ENCODE results near the gene TGFB1. TPM values are rescaled to one million over a fixed set of nuclear protein-coding genes. Genes with fewer than 3 reads are reported as not detected.

TGFB1 gene
- total and polyA plus RNA-seq, 2 of the 13 experiments (the other 11 are each of a cell fraction or from before 2014, with no cell fraction given): 4.1 to 5.4 TPM

- no peak for TF ChIP-seq KLF12 (CRISPR knock-in tag; IDR thresholded peaks at IDR 0.05; ENCODE audit: borderline replicate concordance)
- TF ChIP-seq ZFP62 (CRISPR knock-in tag; IDR thresholded peaks at IDR 0.05): no peak
- TF ChIP-seq ZSCAN9 (CRISPR knock-in tag; IDR thresholded peaks at IDR 0.05; ENCODE audit: borderline replicate concordance): 0 out of 2 replicates have a peak, but pooled peaks have one; percentile 11
- TF ChIP-seq ZNF614 (CRISPR knock-in tag; IDR thresholded peaks at IDR 0.05; ENCODE audit: borderline replicate concordance): 0 out of 2 replicates have a peak, but pooled peaks have one; percentile 33
- no peak for TF ChIP-seq ZNF674 (CRISPR knock-in tag; IDR thresholded peaks at IDR 0.05; ENCODE audit: low read depth)
- no peak for TF ChIP-seq ZNF234 (CRISPR knock-in tag; conservative IDR thresholded peaks at IDR 0.05)
- TF ChIP-seq ARID3A (IDR thresholded peaks at IDR 0.05; ENCODE audit: low read depth, low read length): no peak
- TF ChIP-seq ZBTB2 (CRISPR knock-in tag; IDR thresholded peaks at IDR 0.05; ENCODE audit: low read depth): no peak
- TF ChIP-seq ZSCAN30 (CRISPR knock-in tag; IDR thresholded peaks at IDR 0.05): no peak
- no peak for TF ChIP-seq SRF (IDR thresholded peaks at IDR 0.05; ENCODE audit: low read depth, low read length)
- TF ChIP-seq ZSCAN12 (CRISPR knock-in tag; IDR thresholded peaks at IDR 0.05): no peak
- TF ChIP-seq ZNF784 (CRISPR knock-in tag; IDR thresholded peaks at IDR 0.05; ENCODE audit: borderline replicate concordance): no peak
- TF ChIP-seq ZNF850 (CRISPR knock-in tag; conservative IDR thresholded peaks at IDR 0.05): no peak
- no peak for TF ChIP-seq NCOR1 (IDR thresholded peaks at IDR 0.05; ENCODE audit: borderline replicate concordance, low read length)
- no peak for TF ChIP-seq ZNF354B (CRISPR knock-in tag; IDR thresholded peaks at IDR 0.05)
- no peak for TF ChIP-seq NFRKB (IDR thresholded peaks at IDR 0.05)
- no peak for TF ChIP-seq ZNF33A (CRISPR knock-in tag; IDR thresholded peaks at IDR 0.05; ENCODE audit: borderline replicate concordance)
- TF ChIP-seq ZHX2 (IDR thresholded peaks at IDR 0.05; ENCODE audit: low read depth): no peak
- no peak for TF ChIP-seq ZHX2 (CRISPR knock-in tag; IDR thresholded peaks at IDR 0.05; ENCODE audit: borderline replicate concordance)
- TF ChIP-seq PHF8 (CRISPR knock-in tag; IDR thresholded peaks at IDR 0.05): 0 out of 2 replicates have a peak, but pooled peaks have one; percentile 19
- TF ChIP-seq ZNF598 (CRISPR knock-in tag; IDR thresholded peaks at IDR 0.05; ENCODE audit: borderline replicate concordance): no peak
Measured at GRCh38 chr19:41325947-41326706, 27.6 kb downstream of the TGFB1 start (continued).

Measured in HepG2 (cell line).